ENCODE results near the gene KRTAP9-8. TPM values are rescaled to one million over a fixed set of nuclear protein-coding genes. Genes with fewer than 3 reads are reported as not detected.
"Not testable (repeated sequence)": the region's sequence is repeated elsewhere in the genome, so short reads cannot be mapped to it uniquely, and the experiment has no call there.

KRTAP9-8 gene
- total RNA-seq, 1 experiment from 2014 or later: not detected

DNA sequence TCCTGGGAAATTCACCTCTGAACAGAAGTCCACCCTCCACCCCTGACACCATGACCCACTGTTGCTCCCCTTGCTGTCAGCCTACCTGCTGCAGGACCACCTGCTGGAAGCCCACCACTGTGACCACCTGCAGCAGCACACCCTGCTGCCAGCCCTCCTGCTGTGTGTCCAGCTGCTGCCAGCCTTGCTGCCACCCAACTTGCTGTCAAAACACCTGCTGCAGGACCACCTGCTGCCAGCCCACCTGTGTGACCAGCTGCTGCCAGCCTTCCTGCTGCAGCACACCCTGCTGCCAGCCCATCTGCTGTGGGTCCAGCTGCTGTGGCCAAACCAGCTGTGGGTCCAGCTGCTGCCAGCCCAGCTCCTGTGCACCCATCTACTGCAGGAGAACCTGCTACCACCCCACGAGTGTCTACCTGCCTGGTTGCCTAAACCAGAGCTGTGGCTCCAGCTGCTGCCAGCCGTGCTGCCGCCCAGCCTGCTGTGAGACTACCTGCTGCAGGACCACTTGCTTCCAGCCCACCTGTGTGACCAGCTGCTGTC, 37.9 kb downstream of the KRTAP9-8 start, which contains the start of gene KRTAP9-7:
Gene KRTAP9-7, plus strand, starts transcription at position 51 of the 543 bp plus-strand sequence. Its CDS starts 0 bp downstream, at position 51.
- not testable (repeated sequence) for DNase-seq; H3K4me3 ChIP-seq (ENCODE audit: insufficient read depth, low read depth, low read length); H3K36me3 ChIP-seq (replicated peaks; ENCODE audit: control insufficient read depth, insufficient read depth, low read length)

DNA sequence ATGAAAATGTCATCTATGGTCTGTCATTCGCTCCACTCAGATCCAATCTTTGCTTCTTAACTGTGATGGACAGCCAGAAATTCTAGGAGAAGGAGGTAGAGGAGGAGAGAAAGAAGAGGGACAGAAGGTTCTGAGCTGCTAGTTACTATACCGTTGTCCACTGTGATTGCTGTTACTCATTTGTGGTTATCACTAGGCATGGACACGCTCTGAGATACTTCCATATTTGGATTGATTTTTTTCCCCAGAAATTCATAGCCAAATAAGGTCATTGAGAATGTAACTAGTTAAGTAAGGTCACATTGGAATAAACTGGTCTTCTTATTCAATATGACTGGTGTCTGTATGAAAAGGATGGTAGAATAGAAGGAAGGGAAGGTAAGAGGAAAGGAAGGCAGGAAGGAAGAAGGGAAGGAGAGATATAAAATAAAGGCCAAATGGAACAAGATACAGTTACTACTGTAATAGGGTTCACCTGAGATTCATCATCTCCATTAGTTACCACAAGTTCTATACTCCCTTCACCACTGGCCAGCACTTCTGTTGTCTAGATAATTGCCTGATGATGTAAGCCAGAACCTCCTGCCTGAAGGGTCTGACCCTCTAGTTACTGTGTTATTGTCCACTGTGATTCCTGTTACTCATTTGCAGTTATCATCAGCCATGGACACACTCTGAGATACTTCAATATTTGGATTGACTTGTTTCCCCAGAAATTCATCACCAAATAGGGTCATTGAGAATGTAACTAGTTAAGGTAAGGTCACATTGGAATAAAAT, 40.6 kb downstream of the KRTAP9-8 start:
- no peak overlapping the region for H3K4me3 ChIP-seq (ENCODE audit: insufficient read depth, low read depth, low read length)
- no peak for DNase-seq
- no peaks in the 10 kb centered on the region for H3K27me3 ChIP-seq (ENCODE audit: control insufficient read depth, insufficient read depth, low read length)
- no peaks in the 10 kb centered on the region for H3K36me3 ChIP-seq (replicated peaks; ENCODE audit: control insufficient read depth, insufficient read depth, low read length)

More for the DNA sequence above, 37.9 kb downstream of the KRTAP9-8 start, which contains the start of gene KRTAP9-7:
- H3K27me3 ChIP-seq (ENCODE audit: control insufficient read depth, insufficient read depth, low read length): not testable (repeated sequence)

DNA sequence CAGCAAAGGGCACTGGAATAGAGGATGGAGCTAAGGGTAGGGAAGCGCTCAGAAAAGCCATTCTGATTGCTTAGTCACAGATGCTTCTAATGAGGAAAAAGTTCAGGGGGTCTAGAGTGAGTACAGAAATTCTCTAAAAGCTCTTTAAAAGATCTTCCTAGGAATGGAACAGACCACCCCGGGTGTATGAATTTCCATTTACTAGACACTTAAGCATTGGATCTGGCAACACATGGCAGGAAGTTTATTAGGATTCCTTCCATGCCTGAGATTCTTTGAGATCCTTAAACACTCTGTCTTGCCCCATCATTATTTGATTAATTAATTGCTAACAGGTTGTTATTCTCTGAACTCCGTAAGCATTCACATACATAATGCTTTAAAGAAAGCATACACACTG, 46.2 kb downstream of the KRTAP9-8 start:
- Histone ChIP-seq H3K36me3 (replicated peaks; ENCODE audit: control insufficient read depth, insufficient read depth, low read length) (no peaks in the 10 kb centered on the region), H3K4me3 (ENCODE audit: insufficient read depth, low read depth, low read length) (no peak overlapping the region), H3K27me3 (ENCODE audit: control insufficient read depth, insufficient read depth, low read length) (no peaks in the 10 kb centered on the region)
- no peak for DNase-seq

- no peaks in the 10 kb centered on the region for H3K36me3 ChIP-seq (replicated peaks; ENCODE audit: control insufficient read depth, insufficient read depth, low read length)
- DNase-seq: no peak
- H3K4me3 ChIP-seq (ENCODE audit: insufficient read depth, low read depth, low read length): no peak overlapping the region
- no peaks in the 10 kb centered on the region for H3K27me3 ChIP-seq (ENCODE audit: control insufficient read depth, insufficient read depth, low read length)
Measured at GRCh38 chr17:41284546-41284945, 46.7 kb downstream of the KRTAP9-8 start.

DNA sequence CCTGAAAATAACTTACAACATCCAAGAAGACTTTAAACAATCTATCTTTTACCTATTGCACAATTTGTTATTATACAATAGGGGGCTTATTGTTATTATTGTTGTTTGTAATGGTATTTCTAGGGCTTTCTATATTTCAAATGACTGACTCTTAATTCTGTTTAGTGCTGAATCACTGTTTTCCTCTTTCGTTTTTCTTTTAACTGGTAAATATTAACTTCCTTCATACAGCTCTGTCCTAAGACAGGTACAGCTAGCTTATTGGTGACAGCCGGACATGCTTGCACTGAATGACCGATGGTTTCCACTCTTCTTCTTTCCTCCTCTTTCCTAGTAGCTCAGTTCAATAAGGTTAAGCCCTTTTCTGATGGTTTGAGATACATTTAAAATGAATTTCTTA, 49.3 kb downstream of the KRTAP9-8 start:
- Histone ChIP-seq H3K27me3 (ENCODE audit: control insufficient read depth, insufficient read depth, low read length) (no peaks in the 10 kb centered on the region), H3K36me3 (replicated peaks; ENCODE audit: control insufficient read depth, insufficient read depth, low read length) (no peaks in the 10 kb centered on the region), H3K4me3 (ENCODE audit: insufficient read depth, low read depth, low read length) (no peak overlapping the region)
- no peak for DNase-seq

Other genes with a start within 250 kb of the KRTAP9-8 start
- gene KRTAP3-3, start 243.8 kb upstream of the KRTAP9-8 start, total RNA-seq (2014; rRNA removed; shearing (Covaris generic)): not detected in 2 replicates
- not detected in 2 replicates for gene KRTAP3-2, start 238.1 kb upstream of the KRTAP9-8 start, total RNA-seq (2014; rRNA removed; shearing (Covaris generic))
- gene KRTAP3-1, start 228.9 kb upstream of the KRTAP9-8 start, total RNA-seq (2014; rRNA removed; shearing (Covaris generic)): not detected in 2 replicates
- not detected in 2 replicates for gene KRTAP1-5, start 210.8 kb upstream of the KRTAP9-8 start, total RNA-seq (2014; rRNA removed; shearing (Covaris generic))
- not detected in 2 replicates for gene KRTAP1-4, start 207.8 kb upstream of the KRTAP9-8 start, total RNA-seq (2014; rRNA removed; shearing (Covaris generic))
- gene KRTAP1-3, start 203.1 kb upstream of the KRTAP9-8 start, total RNA-seq (2014; rRNA removed; shearing (Covaris generic)): not detected in 2 replicates
- not detected in 2 replicates for gene KRTAP1-1, start 196.5 kb upstream of the KRTAP9-8 start, total RNA-seq (2014; rRNA removed; shearing (Covaris generic))
- gene KRTAP2-1, start 190.7 kb upstream of the KRTAP9-8 start, total RNA-seq (2014; rRNA removed; shearing (Covaris generic)): not detected in 2 replicates
- not detected in 2 replicates for gene KRTAP2-2, start 182.8 kb upstream of the KRTAP9-8 start, total RNA-seq (2014; rRNA removed; shearing (Covaris generic))
- gene KRTAP2-3, start 177.9 kb upstream of the KRTAP9-8 start, total RNA-seq (2014; rRNA removed; shearing (Covaris generic)): not detected in 2 replicates
- not detected in 2 replicates for gene KRTAP2-4, start 172.1 kb upstream of the KRTAP9-8 start, total RNA-seq (2014; rRNA removed; shearing (Covaris generic))
- gene KRTAP4-7, start 153.8 kb upstream of the KRTAP9-8 start, total RNA-seq (2014; rRNA removed; shearing (Covaris generic)): not detected in 2 replicates
- not detected in 2 replicates for gene KRTAP4-8, start 139.9 kb upstream of the KRTAP9-8 start, total RNA-seq (2014; rRNA removed; shearing (Covaris generic))
- not detected in 2 replicates for gene KRTAP4-16, start 135.8 kb upstream of the KRTAP9-8 start, total RNA-seq (2014; rRNA removed; shearing (Covaris generic))
- gene KRTAP4-9, start 132.6 kb upstream of the KRTAP9-8 start, total RNA-seq (2014; rRNA removed; shearing (Covaris generic)): not detected in 2 replicates
- gene KRTAP4-11, start 119.6 kb upstream of the KRTAP9-8 start, total RNA-seq (2014; rRNA removed; shearing (Covaris generic)): not detected in 2 replicates
- gene KRTAP4-12, start 113.8 kb upstream of the KRTAP9-8 start, total RNA-seq (2014; rRNA removed; shearing (Covaris generic)): not detected in 2 replicates
- not detected in 2 replicates for gene KRTAP4-6, start 97.5 kb upstream of the KRTAP9-8 start, total RNA-seq (2014; rRNA removed; shearing (Covaris generic))
- not detected in 2 replicates for gene KRTAP4-5, start 88.2 kb upstream of the KRTAP9-8 start, total RNA-seq (2014; rRNA removed; shearing (Covaris generic))
- gene KRTAP4-4, start 77.3 kb upstream of the KRTAP9-8 start, total RNA-seq (2014; rRNA removed; shearing (Covaris generic)): not detected in 2 replicates
- gene KRTAP4-3, start 69.8 kb upstream of the KRTAP9-8 start, total RNA-seq (2014; rRNA removed; shearing (Covaris generic)): not detected in 2 replicates
- not detected in 2 replicates for gene KRTAP4-2, start 59.8 kb upstream of the KRTAP9-8 start, total RNA-seq (2014; rRNA removed; shearing (Covaris generic))
- 0.38 and 0.70 TPM in 2 replicates for gene KRTAP4-1, start 53.1 kb upstream of the KRTAP9-8 start, total RNA-seq (2014; rRNA removed; shearing (Covaris generic))
- gene KRTAP9-1, start 48.1 kb upstream of the KRTAP9-8 start, total RNA-seq (2014; rRNA removed; shearing (Covaris generic)): not detected in 2 replicates
- gene KRTAP9-2, start 11.4 kb upstream of the KRTAP9-8 start, total RNA-seq (2014; rRNA removed; shearing (Covaris generic)): not detected in 2 replicates
- gene KRTAP9-3, start 5.5 kb upstream of the KRTAP9-8 start, total RNA-seq (2014; rRNA removed; shearing (Covaris generic)): not detected in 2 replicates
- gene KRTAP9-4, start 11.7 kb downstream of the KRTAP9-8 start, total RNA-seq (2014; rRNA removed; shearing (Covaris generic)): not detected in 2 replicates
- gene KRTAP9-9, start 17.4 kb downstream of the KRTAP9-8 start, total RNA-seq (2014; rRNA removed; shearing (Covaris generic)): not detected in 2 replicates
- gene KRTAP9-6, start 27.4 kb downstream of the KRTAP9-8 start, total RNA-seq (2014; rRNA removed; shearing (Covaris generic)): not detected in 2 replicates
- not detected in 2 replicates for gene KRTAP9-7, start 37.7 kb downstream of the KRTAP9-8 start, total RNA-seq (2014; rRNA removed; shearing (Covaris generic))
- not detected in 2 replicates for gene KRTAP29-1, start 64.9 kb downstream of the KRTAP9-8 start, total RNA-seq (2014; rRNA removed; shearing (Covaris generic))
- not detected in 2 replicates for gene KRTAP16-1, start 71.3 kb downstream of the KRTAP9-8 start, total RNA-seq (2014; rRNA removed; shearing (Covaris generic))
- not detected in 2 replicates for gene KRTAP17-1, start 77.7 kb downstream of the KRTAP9-8 start, total RNA-seq (2014; rRNA removed; shearing (Covaris generic))
- gene KRT33A, start 112.8 kb downstream of the KRTAP9-8 start, total RNA-seq (2014; rRNA removed; shearing (Covaris generic)): not detected in 2 replicates
- gene KRT33B, start 131.8 kb downstream of the KRTAP9-8 start, total RNA-seq (2014; rRNA removed; shearing (Covaris generic)): not detected in 2 replicates
- not detected in 2 replicates for gene KRT34, start 144.3 kb downstream of the KRTAP9-8 start, total RNA-seq (2014; rRNA removed; shearing (Covaris generic))
- gene KRT31, start 159.6 kb downstream of the KRTAP9-8 start, total RNA-seq (2014; rRNA removed; shearing (Covaris generic)): not detected in 2 replicates
- not detected in 2 replicates for gene KRT37, start 186.6 kb downstream of the KRTAP9-8 start, total RNA-seq (2014; rRNA removed; shearing (Covaris generic))
- not detected in 2 replicates for gene KRT38, start 203.0 kb downstream of the KRTAP9-8 start, total RNA-seq (2014; rRNA removed; shearing (Covaris generic))
- gene KRT32, start 229.4 kb downstream of the KRTAP9-8 start, total RNA-seq (2014; rRNA removed; shearing (Covaris generic)): not detected in 2 replicates
- not detected in 2 replicates for gene KRT35, start 243.2 kb downstream of the KRTAP9-8 start, total RNA-seq (2014; rRNA removed; shearing (Covaris generic))

Data from H7 (cell line).